Uterus (tissue), 2 donors: ENCODE measurements around the gene PAFAH2.

Experiments
- POLR2A ChIP-seq, 2 donors: fragments of 450-650 bp; IDR thresholded peaks; one replicate each; pipeline ENCODE4 v1.6.1; 2016; ENCODE audit warnings: antibody characterized with exemption in 2 of 2, mild to moderate bottlenecking in 1 of 2, moderate library complexity in 1 of 2
- TF ChIP-seq, protein P1 (sequence below), 4 experiments: fragments of 200-600 bp in 2 of 4; fragments of 450-650 bp in 2 of 4; sonication (generic) in 2 of 4; IDR thresholded peaks; one replicate each; pipeline ENCODE4 v1.5.1; 2016 to 2019; ENCODE audit warnings: antibody characterized with exemption in 4 of 4, mild to moderate bottlenecking in 2 of 4, moderate library complexity in 1 of 4

DNA sequence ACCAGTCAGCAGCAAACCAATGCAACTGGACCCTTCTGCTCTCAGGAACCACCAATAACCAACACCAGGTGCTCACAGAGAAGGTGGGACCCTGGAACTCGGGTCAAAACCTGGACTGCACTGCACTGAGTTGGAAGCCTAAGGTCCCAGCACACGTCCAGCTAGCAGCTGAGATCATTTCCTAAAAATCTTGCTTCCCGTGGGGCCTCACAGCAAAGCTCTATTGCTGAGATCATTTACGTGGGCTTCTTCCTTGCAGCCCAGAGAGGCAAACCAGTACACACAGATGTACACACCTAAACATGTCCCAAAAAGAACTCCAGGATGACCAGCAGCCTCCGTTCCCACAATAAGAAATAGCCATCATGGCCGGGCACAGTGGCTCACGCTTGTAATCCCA is 68.8 kb downstream of the PAFAH2 start:
- TF ChIP-seq, protein P1, sequence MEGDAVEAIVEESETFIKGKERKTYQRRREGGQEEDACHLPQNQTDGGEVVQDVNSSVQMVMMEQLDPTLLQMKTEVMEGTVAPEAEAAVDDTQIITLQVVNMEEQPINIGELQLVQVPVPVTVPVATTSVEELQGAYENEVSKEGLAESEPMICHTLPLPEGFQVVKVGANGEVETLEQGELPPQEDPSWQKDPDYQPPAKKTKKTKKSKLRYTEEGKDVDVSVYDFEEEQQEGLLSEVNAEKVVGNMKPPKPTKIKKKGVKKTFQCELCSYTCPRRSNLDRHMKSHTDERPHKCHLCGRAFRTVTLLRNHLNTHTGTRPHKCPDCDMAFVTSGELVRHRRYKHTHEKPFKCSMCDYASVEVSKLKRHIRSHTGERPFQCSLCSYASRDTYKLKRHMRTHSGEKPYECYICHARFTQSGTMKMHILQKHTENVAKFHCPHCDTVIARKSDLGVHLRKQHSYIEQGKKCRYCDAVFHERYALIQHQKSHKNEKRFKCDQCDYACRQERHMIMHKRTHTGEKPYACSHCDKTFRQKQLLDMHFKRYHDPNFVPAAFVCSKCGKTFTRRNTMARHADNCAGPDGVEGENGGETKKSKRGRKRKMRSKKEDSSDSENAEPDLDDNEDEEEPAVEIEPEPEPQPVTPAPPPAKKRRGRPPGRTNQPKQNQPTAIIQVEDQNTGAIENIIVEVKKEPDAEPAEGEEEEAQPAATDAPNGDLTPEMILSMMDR (IDR thresholded peaks at IDR 0.05): no peak
- TF ChIP-seq POLR2A (IDR thresholded peaks at IDR 0.05): no peak
